GM18498 (cell line): ENCODE measurements around the gene TEX52.
"Not testable (repeated sequence)": the region's sequence is repeated elsewhere in the genome, so short reads cannot be mapped to it uniquely, and the experiment has no call there.

Experiments
- ATAC-seq: cut with Tn5 transposase; IDR thresholded peaks from one replicate; pipeline ENCODE4 v1.9.1; 2021; ENCODE audit warnings: mild to moderate bottlenecking, moderate library complexity; ENCODE audit not compliant: unreplicated experiment

The TEX52 gene

DNA sequence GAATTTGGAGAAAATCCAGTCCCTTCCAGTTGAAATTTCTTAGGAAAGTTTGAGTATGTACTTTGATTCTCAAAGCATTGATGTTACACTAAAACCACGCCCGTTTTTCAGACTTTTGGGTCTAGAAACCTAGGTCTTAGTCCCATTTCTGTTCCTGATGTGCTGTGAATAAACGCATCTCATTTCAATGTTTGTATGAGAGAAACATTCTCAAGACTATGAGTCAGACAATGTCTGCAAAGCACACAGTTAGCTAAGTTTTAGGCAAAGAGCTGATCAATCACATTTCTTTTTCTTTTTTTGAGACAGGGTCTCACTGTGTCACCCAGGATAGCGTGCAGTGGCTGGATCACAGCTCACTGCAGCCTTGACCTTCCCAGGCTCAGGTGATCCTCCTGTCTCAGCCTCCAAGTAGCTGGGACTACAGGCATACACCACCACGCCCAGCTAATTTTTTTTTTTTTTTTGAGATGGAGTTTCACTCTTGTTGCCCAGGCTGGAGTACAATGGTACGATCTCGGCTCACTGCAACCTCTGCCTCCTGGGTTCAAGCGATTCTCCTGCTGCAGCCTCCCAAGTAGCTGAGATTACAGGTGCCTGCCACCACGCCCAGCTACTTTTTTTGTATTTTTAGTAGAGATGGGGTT is 12.3 kb upstream of the TEX52 start:
- not testable (repeated sequence) for ATAC-seq

GRCh38 chr12:2864198-2864597 is 7.4 kb upstream of the TEX52 start:
- ATAC-seq: no peak

DNA sequence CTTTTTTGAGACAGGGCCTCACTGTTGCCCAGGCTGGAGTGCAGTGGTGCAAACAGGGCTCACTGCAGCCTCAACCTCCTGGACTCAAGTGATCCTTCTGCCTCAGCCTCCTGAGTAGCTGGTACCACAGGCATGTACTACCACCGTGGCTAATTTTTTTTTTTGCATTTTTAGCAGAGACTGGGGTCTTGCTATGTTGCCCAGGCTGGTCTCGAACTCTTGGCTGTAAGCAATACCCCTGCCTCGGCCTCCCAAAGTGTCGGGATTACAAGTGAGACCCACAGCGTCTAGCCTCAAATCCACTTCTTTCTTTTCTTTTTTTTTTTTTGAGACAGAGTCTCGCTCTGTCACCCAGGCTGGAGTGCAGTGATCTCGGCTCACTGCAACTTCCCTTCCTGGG is 6.6 kb upstream of the TEX52 start:
- not testable (repeated sequence) for ATAC-seq

GRCh38 chr12:2862876-2863275 is 6.0 kb upstream of the TEX52 start:
- ATAC-seq: no peak

DNA sequence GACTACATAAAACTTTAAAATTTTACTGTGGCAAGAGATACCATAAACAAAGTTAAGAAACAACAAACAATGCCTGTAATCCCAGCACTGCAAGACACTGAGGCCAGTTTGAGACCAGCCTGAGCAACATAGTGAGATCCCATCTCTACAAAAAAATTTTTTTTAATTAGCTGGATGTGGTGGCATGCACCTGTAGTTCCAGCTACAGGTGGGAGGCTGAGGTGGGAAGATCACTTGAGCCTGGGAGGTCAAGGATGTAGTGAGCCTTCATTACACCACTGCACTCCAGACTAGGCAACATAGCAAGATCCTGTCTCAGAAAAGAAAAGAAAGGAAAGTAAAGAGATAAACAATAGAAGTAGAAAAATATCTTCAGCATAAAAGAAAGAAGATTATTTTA is 3.3 kb upstream of the TEX52 start:
- no peak for ATAC-seq

- ATAC-seq: no peak
These were observed 2.1 kb upstream of the TEX52 start for GRCh38 chr12:2858944-2859421.

GRCh38 chr12:2858334-2858733 is 1.5 kb upstream of the TEX52 start:
- ATAC-seq: no peak

DNA sequence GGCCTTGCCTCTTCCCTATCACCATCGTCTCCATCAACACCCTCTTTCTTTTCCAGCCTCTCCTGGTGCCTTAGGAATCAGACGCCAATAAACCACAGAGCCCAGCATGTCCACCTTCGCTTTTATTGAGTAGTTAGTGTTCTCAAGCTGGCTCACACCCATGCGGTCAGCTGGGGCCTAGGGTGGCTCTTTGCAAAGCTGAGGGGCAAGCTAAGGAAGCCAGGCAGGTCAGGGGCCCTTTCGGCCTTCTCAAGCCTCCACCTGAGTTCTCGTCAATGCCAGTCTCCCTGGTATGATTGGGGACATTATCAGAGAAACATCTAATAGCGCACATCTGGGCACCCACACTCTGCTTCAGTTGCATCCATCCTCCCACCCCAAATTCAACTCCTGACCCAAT is 737 bp upstream of the TEX52 start:
- no peak for ATAC-seq

DNA sequence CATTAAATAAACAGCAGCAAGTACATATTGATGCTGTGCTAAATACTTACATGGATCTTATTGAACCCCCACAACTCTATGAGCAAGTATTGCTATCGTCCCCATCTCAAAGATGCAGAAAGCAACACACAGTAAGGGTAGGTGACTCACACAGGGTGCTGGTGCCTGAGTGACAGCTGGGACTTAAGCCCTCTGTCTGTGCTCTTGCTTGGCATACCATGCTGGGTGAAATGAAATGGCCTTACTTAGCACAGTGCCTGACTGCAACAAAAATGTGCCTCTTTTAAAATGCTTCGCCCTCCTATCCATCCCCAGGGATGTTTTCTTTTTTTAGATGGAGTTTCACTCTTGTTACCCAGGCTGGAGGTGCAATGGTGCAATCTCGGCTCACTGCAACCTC is 788 bp downstream of the TEX52 start:
- no peak for ATAC-seq

GRCh38 chr12:2855546-2855945 is 1.3 kb downstream of the TEX52 start:
- no peak for ATAC-seq

- ATAC-seq: no peak
These were observed 2.0 kb downstream of the TEX52 start for GRCh38 chr12:2854669-2855453.

DNA sequence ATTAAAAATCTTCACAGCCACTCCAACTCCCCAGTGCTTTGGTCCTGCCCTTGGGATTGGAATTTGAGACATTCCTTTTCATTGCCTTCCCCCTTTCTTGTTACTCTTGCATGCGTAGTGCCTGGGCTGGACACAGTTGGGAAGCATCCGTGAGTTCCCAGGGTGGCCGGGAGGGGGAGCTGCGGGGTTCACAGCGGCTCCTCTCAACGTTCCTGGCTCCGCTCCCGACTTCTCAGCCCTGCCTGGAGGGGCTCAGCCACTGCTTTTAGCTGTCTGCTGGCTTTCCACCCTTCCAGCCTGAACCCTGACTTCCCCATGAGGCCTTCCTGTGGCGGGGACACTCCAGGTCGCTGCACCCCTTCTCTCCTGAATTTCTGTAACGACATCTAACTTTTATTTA is 3.2 kb downstream of the TEX52 start:
- ATAC-seq: no peak

GRCh38 chr12:2851931-2852330 is 4.9 kb downstream of the TEX52 start:
- ATAC-seq: no peak

GRCh38 chr12:2845280-2845679 is 11.6 kb downstream of the TEX52 start:
- ATAC-seq: no peak

- no peak for ATAC-seq
These were observed 12.1 kb downstream of the TEX52 start for GRCh38 chr12:2844786-2845185.

DNA sequence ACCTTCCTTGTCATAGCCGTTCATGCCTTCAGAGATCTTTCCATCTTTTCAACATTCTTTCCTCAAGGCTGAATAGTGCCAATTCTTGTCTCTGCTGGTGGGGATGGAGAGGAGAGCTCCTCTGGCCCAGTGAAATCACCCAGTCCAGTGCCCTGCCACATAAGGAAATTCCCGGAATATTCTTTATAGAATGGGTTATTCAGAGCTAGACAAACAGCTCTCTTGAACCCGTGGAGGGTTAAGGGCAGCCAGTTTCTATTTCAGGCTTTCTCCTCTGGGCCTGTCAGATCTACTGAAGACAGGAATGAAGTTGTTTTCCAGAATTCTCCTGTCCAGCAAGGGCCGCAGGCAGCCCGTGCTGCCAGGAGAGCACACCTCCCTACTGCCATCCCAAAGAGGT is 13.9 kb downstream of the TEX52 start:
- no peak for ATAC-seq

GRCh38 chr12:2841056-2841650 is 15.7 kb downstream of the TEX52 start:
- ATAC-seq: no peak

- ATAC-seq: no peak
These were observed 20.3 kb downstream of the TEX52 start for GRCh38 chr12:2836574-2836973.

DNA sequence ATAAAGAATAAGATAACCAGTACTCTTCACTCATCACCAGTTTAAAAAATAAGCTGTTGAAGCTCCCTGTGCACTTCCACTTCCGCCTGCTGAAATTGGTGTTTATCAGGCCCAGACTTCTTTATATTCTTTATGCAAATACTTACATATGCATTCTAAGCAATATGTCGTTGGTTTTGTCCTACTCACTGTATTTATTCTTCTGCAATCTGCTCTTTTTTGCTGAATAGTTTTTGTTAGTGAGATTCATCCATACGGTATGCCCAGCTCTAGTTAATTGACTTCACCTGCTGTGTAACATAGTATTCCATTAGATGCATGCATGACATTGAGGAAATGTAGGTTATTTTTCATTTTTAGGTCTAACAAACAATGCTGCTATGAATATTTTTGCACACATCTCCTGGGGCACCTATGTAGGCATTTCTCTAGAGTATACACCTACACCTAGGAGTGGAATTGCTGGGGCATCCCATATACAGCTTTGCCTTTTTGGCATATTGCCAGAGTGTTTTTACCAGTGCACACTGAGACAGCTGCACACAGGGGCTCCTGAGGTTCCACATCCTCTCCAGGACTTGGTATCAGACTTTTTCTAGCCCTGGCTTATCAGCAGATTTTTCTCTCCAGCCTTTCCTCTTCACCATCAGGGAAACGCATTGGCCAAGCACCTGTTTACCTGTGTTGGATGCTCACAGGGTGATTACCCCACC is 21.0 kb downstream of the TEX52 start:
- no peak for ATAC-seq

DNA sequence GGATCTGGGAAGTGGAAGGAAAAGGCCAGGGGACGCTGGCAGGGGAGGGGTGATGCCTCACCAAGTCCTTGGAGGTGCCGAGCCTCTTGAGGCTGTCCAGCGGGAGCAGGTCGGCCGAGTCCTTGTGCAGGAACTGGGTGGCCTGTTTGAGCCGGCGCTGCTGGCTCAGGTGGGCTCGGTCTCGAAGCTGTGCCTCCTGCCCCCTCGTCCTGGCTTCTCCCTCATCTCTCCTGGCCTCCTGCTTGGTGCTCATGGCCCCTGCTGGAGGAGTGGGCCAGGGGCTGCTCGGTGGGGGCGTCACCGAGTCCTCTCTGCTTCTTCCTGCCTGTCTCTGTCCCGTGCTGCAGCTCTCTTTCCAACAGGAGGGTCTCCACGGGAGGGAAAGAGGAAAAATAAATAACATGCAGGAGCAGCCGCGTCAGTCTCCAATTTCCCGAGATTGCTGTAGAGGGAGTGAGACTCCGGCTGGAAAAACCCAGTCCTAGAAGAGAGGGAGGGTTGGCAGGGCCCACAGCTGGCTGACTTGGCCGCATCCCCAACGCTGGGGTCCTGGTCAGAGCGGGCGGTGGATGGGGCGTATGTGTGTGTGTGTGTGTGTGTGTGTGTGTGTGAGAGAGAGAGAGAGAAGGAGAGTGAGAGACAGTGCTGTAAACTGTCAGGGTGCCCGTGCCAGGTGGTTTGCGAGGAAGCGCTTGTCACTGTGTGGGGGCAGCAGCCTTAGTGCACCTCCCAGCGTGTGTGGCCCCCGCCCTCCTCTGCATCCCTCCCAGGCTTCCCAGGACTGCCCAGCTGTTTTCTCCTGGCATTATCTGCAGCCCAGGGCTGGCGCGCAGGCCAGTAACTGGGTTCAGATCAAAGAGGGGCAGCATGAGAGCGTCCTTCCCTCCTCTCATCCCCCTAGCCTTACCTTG is 22.0 kb downstream of the TEX52 start, which contains the start of gene NRIP2:
Gene NRIP2, minus strand, starts transcription at position 455 of the 911 bp plus-strand sequence. Its CDS starts 52 bp downstream, at position 403.
- ATAC-seq: no peak
